Tibial nerve (tissue), 4 donors: ENCODE results near the gene MBTD1.

Source experiments
- EP300 ChIP-seq, 2 donors: sonication (generic); formaldehyde crosslinking; IDR thresholded peaks; one replicate each; pipeline ENCODE4 v1.6.1; 2017; ENCODE audit warnings: antibody characterized with exemption in 2 of 2, mild to moderate bottlenecking in 1 of 2
- POLR2A ChIP-seq, 2 donors: fragments of 450-650 bp; IDR thresholded peaks; one replicate each; pipeline ENCODE4 v1.6.1; 2017; ENCODE audit warnings: antibody characterized with exemption in 2 of 2, mild to moderate bottlenecking in 2 of 2, moderate library complexity in 2 of 2
- TF ChIP-seq, protein P1 (sequence below), 5 experiments: fragments of 200-600 bp in 3 of 5; fragments of 450-650 bp in 2 of 5; sonication (generic) in 3 of 5; IDR thresholded peaks; one replicate each; pipeline ENCODE4 v1.5.1; 2016 to 2019; ENCODE audit warnings: antibody characterized with exemption in 5 of 5, mild to moderate bottlenecking in 3 of 5, moderate library complexity in 2 of 5

DNA sequence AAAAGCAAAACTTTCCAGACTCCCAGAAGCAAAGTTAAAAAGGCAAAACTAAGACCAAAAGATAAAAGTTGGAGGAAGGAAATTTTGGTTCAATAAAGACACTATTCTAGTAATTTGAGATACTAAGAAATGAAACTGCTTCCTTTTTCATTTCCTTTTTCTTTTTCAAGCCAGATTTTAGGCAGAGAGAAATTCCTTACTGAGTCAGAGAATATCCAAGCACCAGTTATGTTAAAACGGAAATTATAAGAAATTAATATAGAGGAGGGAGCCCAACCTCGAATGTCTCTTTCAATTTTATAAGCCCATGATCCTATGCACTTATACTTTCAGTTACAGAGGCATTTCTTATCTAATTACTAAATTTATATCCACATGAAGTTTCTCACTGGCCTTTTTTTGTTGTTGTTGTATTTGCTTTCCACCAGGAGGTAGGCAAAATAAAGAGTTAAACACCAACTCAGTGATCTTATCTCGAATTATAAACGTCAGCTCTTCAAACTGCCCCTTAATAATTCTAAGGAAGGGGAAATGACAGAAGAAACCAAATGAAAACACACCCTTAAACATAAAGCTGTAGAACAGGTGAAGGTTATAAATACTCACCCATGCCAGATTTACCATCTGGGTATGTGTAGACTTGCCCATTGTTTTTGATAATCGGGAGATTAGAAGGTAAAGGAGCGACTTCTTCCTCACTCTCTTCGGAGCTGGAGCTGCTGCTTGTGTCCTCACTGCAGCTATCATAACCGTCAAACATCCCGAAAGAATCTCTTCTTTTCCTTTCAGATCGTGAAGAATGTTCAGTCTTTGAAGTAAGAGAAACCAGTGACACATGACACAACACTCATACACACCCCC lies 35.2 kb downstream of the MBTD1 start:
- TF ChIP-seq, protein P1, sequence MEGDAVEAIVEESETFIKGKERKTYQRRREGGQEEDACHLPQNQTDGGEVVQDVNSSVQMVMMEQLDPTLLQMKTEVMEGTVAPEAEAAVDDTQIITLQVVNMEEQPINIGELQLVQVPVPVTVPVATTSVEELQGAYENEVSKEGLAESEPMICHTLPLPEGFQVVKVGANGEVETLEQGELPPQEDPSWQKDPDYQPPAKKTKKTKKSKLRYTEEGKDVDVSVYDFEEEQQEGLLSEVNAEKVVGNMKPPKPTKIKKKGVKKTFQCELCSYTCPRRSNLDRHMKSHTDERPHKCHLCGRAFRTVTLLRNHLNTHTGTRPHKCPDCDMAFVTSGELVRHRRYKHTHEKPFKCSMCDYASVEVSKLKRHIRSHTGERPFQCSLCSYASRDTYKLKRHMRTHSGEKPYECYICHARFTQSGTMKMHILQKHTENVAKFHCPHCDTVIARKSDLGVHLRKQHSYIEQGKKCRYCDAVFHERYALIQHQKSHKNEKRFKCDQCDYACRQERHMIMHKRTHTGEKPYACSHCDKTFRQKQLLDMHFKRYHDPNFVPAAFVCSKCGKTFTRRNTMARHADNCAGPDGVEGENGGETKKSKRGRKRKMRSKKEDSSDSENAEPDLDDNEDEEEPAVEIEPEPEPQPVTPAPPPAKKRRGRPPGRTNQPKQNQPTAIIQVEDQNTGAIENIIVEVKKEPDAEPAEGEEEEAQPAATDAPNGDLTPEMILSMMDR (IDR thresholded peaks at IDR 0.05), result no peak
- TF ChIP-seq POLR2A (IDR thresholded peaks at IDR 0.05) (no peak), EP300 (IDR thresholded peaks at IDR 0.05) (no peak)
